IMR-90 (cell line): ENCODE data around the gene FAM184A.

Experiments
- BHLHE40 ChIP-seq: fragments of 150-350 bp; IDR thresholded peaks from 2 replicates; pipeline ENCODE4 v1.6.1; 2016; ENCODE audit warnings: mild to moderate bottlenecking, low read depth, low read length
- NFE2L2 ChIP-seq: fragments of 150-350 bp; IDR thresholded peaks from 2 replicates; pipeline ENCODE4 v1.6.1; 2016; ENCODE audit warnings: low read depth, mild to moderate bottlenecking, low read length
- POLR2A ChIP-seq: IDR thresholded peaks from 2 replicates; pipeline ENCODE4 v1.6.1; 2012; ENCODE audit warnings: mild to moderate bottlenecking, low read depth, low read length

DNA sequence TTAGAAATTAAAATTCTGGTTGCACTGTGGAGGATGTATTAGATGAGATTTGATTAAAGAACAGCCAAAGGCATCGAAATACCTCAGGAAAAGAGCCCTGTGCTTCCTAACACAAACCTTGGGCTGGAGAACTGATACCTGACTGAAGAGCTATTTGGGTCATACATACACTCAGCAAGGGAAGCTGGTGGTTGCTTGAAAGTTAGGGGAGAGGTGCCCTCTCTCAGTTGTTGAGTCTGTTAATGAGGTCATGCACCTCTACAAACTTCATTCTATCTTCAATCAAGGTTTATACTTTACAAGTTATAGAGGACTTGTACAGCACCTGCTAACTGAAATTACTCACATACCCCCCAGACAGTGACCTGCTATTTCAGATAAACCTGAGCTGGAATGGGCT, 25.5 kb downstream of the FAM184A start:
- TF ChIP-seq NFE2L2 (no peak), BHLHE40 (no peak), POLR2A (no peak)
